ENCODE measurements around the gene P3H1.

GRCh38 chr1:42737986-42738677, 28.7 kb downstream of the P3H1 start:
- TF ChIP-seq POLR2A (IDR thresholded peaks at IDR 0.05; ENCODE audit: low read length) (no peak), GATA1 (IDR thresholded peaks at IDR 0.05; ENCODE audit: low read depth, low read length) (no peak)

Data from erythroblast (primary cell).